ENCODE measurements around the gene CCDC137.

DNA sequence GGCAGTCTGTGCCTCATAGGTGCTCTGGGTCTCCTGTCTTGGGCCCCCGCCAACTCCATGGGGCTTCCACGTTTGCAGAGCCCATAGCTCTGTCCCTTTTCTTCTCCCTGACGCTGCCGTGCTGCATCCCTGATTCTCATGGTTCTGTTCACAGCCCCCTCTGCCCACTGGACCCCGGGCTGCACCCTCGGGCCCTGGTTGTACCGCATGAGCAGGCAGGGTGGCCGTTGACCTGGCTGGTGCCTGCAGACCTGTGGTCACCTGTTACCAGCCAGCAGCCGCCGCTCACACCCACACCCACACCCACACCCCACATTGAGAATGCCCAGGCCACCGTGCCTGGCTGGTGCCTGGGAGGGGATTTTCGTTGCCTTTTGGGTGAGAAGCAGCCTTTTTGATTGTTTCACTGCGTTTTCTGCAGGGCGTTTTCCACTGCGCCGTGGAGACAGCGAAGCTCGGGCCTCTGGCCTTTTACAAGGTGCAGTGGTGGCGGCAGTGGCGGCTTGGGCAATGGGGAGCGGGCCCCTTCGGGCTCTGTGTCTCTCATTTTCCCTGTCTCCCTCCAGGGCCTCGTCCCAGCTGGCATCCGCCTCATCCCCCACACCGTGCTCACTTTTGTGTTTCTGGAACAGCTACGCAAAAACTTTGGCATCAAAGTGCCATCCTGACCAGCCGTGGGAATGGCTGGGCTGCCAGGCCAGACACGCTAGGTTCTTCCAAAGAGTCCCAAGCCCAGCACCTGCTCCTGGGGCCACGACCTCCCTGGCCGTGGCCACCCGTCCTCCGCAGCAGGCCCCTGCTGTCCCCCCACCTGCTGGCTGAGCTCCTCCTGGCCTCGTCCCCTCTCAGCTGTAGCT is 53.1 kb downstream of the CCDC137 start:
- TF ChIP-seq EP300 (IDR thresholded peaks at IDR 0.05) (no peak), POLR2A (IDR thresholded peaks at IDR 0.05) (no peak)
- TF ChIP-seq, protein P1, sequence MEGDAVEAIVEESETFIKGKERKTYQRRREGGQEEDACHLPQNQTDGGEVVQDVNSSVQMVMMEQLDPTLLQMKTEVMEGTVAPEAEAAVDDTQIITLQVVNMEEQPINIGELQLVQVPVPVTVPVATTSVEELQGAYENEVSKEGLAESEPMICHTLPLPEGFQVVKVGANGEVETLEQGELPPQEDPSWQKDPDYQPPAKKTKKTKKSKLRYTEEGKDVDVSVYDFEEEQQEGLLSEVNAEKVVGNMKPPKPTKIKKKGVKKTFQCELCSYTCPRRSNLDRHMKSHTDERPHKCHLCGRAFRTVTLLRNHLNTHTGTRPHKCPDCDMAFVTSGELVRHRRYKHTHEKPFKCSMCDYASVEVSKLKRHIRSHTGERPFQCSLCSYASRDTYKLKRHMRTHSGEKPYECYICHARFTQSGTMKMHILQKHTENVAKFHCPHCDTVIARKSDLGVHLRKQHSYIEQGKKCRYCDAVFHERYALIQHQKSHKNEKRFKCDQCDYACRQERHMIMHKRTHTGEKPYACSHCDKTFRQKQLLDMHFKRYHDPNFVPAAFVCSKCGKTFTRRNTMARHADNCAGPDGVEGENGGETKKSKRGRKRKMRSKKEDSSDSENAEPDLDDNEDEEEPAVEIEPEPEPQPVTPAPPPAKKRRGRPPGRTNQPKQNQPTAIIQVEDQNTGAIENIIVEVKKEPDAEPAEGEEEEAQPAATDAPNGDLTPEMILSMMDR (IDR thresholded peaks at IDR 0.05), result no peak
